Measurements from ENCODE around the gene BLVRA. TPM values are rescaled to one million over a fixed set of nuclear protein-coding genes. Genes with fewer than 3 reads are reported as not detected.
"Not testable (repeated sequence)": the region's sequence is repeated elsewhere in the genome, so short reads cannot be mapped to it uniquely, and the experiment has no call there.

BLVRA gene
- total and polyA plus RNA-seq, 2 donors (not counting 1 experiment from before 2014, with no cell fraction given), result 72.8 to 108 TPM

DNA sequence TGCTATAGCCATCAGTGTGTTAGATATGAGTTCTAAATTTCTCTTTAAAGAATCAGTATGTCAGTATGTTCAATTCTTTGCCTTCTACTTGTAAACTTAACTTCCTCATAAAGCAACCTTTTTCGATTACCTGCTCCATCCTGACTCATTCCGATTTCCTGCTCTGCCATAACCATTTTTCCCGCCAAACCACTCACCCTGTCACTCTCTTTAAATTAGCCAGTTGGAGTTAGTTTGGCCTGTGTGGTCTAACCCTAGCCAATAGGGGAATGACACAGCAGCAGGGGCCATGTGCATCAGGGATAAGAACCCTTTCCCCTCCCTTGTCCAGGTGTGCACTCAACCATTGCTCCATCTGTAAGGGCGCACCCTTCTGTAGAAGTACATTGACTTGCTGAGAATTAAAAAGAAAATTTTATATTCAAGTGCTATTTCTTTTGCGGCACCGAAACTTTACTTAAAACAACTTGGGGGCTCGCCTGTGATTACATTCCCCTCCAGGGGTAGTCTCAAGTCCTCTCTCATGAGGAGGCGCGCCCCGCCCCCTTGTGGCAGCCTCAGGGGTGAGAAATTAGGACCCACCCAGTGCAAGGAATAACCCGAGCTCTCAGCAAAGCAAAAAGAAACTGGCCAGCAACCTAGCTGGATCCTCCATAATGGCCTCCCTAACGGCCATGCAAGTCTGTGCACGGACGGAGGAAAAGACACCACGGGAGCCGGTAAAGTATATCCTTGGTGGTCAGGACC, 51.9 kb downstream of the BLVRA start:
- not testable (repeated sequence) for H3K27me3 ChIP-seq (ENCODE audit: control insufficient read depth, insufficient read depth, low read length); H2AFZ ChIP-seq (ENCODE audit: low read length); H3K9me3 ChIP-seq (ENCODE audit: control insufficient read depth, insufficient read depth, low read depth, low read length); H4K20me1 ChIP-seq (ENCODE audit: control insufficient read depth, extremely low read depth, insufficient read depth, low read length); H3K36me3 ChIP-seq (ENCODE audit: control insufficient read depth, insufficient read depth, low read length); H3K4me2 ChIP-seq (ENCODE audit: extremely low read depth, insufficient read depth, low read length); H3K27ac ChIP-seq (ENCODE audit: insufficient read depth, low read length); H3K9ac ChIP-seq (ENCODE audit: insufficient read depth, low read length); H3K79me2 ChIP-seq (ENCODE audit: control insufficient read depth, insufficient read depth, low read length); H3K4me1 ChIP-seq (ENCODE audit: control insufficient read depth, extremely low read depth, insufficient read depth, low read length); H3K4me3 ChIP-seq (replicated peaks in 1 of 4; ENCODE audit: control extremely low read depth in 1 of 4, insufficient read depth in 1 of 4, low read depth in 3 of 4, low read length in 4 of 4)
- DNase-seq (ENCODE audit: low read depth in 2 of 2), result peak in 1 of 2 donors; percentile 12
- TF ChIP-seq, protein P1, sequence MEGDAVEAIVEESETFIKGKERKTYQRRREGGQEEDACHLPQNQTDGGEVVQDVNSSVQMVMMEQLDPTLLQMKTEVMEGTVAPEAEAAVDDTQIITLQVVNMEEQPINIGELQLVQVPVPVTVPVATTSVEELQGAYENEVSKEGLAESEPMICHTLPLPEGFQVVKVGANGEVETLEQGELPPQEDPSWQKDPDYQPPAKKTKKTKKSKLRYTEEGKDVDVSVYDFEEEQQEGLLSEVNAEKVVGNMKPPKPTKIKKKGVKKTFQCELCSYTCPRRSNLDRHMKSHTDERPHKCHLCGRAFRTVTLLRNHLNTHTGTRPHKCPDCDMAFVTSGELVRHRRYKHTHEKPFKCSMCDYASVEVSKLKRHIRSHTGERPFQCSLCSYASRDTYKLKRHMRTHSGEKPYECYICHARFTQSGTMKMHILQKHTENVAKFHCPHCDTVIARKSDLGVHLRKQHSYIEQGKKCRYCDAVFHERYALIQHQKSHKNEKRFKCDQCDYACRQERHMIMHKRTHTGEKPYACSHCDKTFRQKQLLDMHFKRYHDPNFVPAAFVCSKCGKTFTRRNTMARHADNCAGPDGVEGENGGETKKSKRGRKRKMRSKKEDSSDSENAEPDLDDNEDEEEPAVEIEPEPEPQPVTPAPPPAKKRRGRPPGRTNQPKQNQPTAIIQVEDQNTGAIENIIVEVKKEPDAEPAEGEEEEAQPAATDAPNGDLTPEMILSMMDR (conservative IDR thresholded peaks at IDR 0.05 in 1 of 2, IDR thresholded peaks at IDR 0.05 in 1 of 2; ENCODE audit: low read depth in 1 of 2, low read length in 2 of 2), result peak in 1 of 2 donors; percentile 25

DNA sequence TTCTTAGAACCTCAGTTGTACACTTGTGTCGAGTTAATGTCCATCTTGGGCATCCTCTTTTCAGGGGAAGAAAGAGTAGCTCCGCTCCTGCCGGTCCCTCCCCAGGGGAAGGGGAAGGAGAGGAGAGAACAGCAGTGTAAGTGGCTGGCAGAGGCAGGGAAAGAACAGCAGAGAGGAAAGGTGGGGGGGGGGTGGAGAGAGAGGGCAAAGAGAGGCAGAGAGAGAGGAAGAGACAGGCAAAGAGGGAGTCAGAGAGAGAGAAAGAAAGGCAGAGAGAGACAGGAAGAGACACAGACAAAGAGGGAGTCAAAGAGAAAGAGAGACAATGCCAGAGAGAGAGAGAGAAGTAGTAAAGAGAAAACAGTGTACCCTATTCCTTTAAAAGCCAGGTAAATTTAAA, 56.9 kb downstream of the BLVRA start:
- TF ChIP-seq, protein P1 (conservative IDR thresholded peaks at IDR 0.05 in 1 of 2, IDR thresholded peaks at IDR 0.05 in 1 of 2; ENCODE audit: low read depth in 1 of 2, low read length in 2 of 2), result no peak
- DNase-seq (ENCODE audit: low read depth in 2 of 2), result no peak
- no peaks in the 10 kb centered on the region for H3K36me3 ChIP-seq (ENCODE audit: control insufficient read depth, insufficient read depth, low read length)
- H3K27ac ChIP-seq (ENCODE audit: insufficient read depth, low read length), result no peak overlapping the region
- no peaks in the 10 kb centered on the region for H4K20me1 ChIP-seq (ENCODE audit: control insufficient read depth, extremely low read depth, insufficient read depth, low read length)
- no peak overlapping the region for H3K9ac ChIP-seq (ENCODE audit: insufficient read depth, low read length)
- no peak overlapping the region for H3K4me3 ChIP-seq (replicated peaks in 1 of 4; ENCODE audit: control extremely low read depth in 1 of 4, insufficient read depth in 1 of 4, low read depth in 3 of 4, low read length in 4 of 4)
- no peaks in the 10 kb centered on the region for H3K4me1 ChIP-seq (ENCODE audit: control insufficient read depth, extremely low read depth, insufficient read depth, low read length)
- H3K4me2 ChIP-seq (ENCODE audit: extremely low read depth, insufficient read depth, low read length), result no peak overlapping the region
- no peaks in the 10 kb centered on the region for H3K79me2 ChIP-seq (ENCODE audit: control insufficient read depth, insufficient read depth, low read length)
- no peaks in the 10 kb centered on the region for H3K9me3 ChIP-seq (ENCODE audit: control insufficient read depth, insufficient read depth, low read depth, low read length)
- H3K27me3 ChIP-seq (ENCODE audit: control insufficient read depth, insufficient read depth, low read length), result no peaks in the 10 kb centered on the region
- H2AFZ ChIP-seq (ENCODE audit: low read length), result no peak overlapping the region

DNA sequence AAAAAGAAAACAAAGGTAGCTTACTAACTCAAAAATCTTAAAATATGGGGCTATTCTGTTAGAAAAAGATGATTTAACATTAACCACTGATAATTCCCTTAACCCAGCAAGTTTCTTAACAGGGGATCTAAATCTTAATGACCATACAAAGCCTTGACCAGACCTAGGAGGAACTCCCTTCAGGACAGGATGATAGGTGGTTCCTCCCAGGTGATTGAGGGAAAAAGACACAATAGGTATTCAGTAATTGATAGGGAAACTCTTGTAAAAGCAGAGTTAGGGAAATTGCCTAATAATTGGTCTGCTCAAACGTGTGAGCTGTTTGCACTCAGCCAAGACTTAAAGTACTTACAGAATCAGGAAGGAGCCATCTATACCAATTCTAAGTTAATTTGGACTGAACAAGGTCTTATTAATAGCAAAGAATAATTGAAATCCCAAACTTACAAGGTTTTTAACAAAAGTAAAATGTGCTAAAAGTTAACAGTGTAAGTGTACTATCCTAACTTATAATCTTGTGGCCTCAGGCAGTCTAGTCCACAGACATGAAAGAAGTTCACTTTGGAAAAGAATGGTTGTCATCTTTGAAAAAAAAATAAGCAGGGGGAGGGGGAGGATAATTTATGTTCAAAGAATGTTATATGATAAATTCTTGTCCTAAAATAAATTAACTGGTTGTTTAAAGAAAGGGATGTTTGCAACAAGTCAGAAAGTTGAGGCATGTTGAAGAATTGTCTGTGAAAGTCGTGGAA, 57.7 kb downstream of the BLVRA start:
- H3K27ac ChIP-seq (ENCODE audit: insufficient read depth, low read length); H3K9ac ChIP-seq (ENCODE audit: insufficient read depth, low read length); DNase-seq (ENCODE audit: low read depth in 2 of 2); H2AFZ ChIP-seq (ENCODE audit: low read length); H4K20me1 ChIP-seq (ENCODE audit: control insufficient read depth, extremely low read depth, insufficient read depth, low read length); H3K79me2 ChIP-seq (ENCODE audit: control insufficient read depth, insufficient read depth, low read length); H3K27me3 ChIP-seq (ENCODE audit: control insufficient read depth, insufficient read depth, low read length); H3K36me3 ChIP-seq (ENCODE audit: control insufficient read depth, insufficient read depth, low read length); H3K4me3 ChIP-seq (replicated peaks in 1 of 4; ENCODE audit: control extremely low read depth in 1 of 4, insufficient read depth in 1 of 4, low read depth in 3 of 4, low read length in 4 of 4); H3K4me1 ChIP-seq (ENCODE audit: control insufficient read depth, extremely low read depth, insufficient read depth, low read length); H3K4me2 ChIP-seq (ENCODE audit: extremely low read depth, insufficient read depth, low read length); H3K9me3 ChIP-seq (ENCODE audit: control insufficient read depth, insufficient read depth, low read depth, low read length): not testable (repeated sequence)

DNA sequence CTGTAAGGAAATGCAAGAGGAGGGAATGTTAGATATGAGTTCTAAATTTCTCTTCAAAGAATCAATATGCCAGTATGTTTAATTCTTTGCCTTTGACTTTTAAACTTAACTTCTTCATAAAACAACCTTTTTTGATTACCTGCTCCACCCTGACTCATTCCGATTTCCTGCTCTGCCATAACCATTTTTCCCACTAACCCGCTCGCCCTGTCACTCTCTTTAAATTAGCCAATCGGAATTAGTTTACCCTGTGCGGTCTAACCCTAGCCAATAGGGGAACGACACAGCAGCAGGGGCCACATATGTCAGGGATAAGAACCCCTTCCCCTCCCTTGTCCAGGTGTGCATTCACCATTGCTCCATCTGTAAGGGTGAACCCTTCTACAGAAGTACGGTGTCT, 64.9 kb downstream of the BLVRA start:
- H3K4me2 ChIP-seq (ENCODE audit: extremely low read depth, insufficient read depth, low read length); DNase-seq (ENCODE audit: low read depth in 2 of 2); H3K4me1 ChIP-seq (ENCODE audit: control insufficient read depth, extremely low read depth, insufficient read depth, low read length); H3K9ac ChIP-seq (ENCODE audit: insufficient read depth, low read length); H2AFZ ChIP-seq (ENCODE audit: low read length); H3K4me3 ChIP-seq (replicated peaks in 1 of 4; ENCODE audit: control extremely low read depth in 1 of 4, insufficient read depth in 1 of 4, low read depth in 3 of 4, low read length in 4 of 4); H3K9me3 ChIP-seq (ENCODE audit: control insufficient read depth, insufficient read depth, low read depth, low read length); H3K27ac ChIP-seq (ENCODE audit: insufficient read depth, low read length); H3K79me2 ChIP-seq (ENCODE audit: control insufficient read depth, insufficient read depth, low read length); H3K36me3 ChIP-seq (ENCODE audit: control insufficient read depth, insufficient read depth, low read length); H4K20me1 ChIP-seq (ENCODE audit: control insufficient read depth, extremely low read depth, insufficient read depth, low read length): not testable (repeated sequence)
- H3K27me3 ChIP-seq (ENCODE audit: control insufficient read depth, insufficient read depth, low read length), result peaks cover 14% of the 10 kb centered on the region
